Prostate gland (tissue), 2 donors: ENCODE measurements around the gene CASTOR2. TPM values are rescaled to one million over a fixed set of nuclear protein-coding genes. Genes with fewer than 3 reads are reported as not detected.

ENCODE experiments used
- DNase-seq: peaks from one replicate; pipeline ENCODE4 v3.0.0-alpha.2; 2019; ENCODE audit warnings: low spot score
- H3K27ac ChIP-seq, 2 donors: fragments of 200-600 bp; sonication (generic); 2 replicates each; pipeline ENCODE4 v1.5.1; 2017 to 2019
- H3K27me3 ChIP-seq: fragments of 200-600 bp; sonication (generic); replicated peaks from 2 replicates; pipeline ENCODE4 v1.5.1; 2019; ENCODE audit not compliant: insufficient read depth
- H3K36me3 ChIP-seq, 2 donors: fragments of 200-600 bp; sonication (generic); 1 replicate in 1 of 2; 2 replicates in 1 of 2; pipeline versions ENCODE4 v1.5.1 to v1.8.1; 2017 to 2019
- H3K4me1 ChIP-seq: fragments of 200-600 bp; sonication (generic); replicated peaks from 2 replicates; pipeline ENCODE4 v1.5.1; 2019
- H3K4me3 ChIP-seq, 2 donors: fragments of 200-600 bp; sonication (generic); 2 replicates each; pipeline ENCODE4 v1.5.1; 2017 to 2019
- H3K9me3 ChIP-seq: fragments of 200-600 bp; sonication (generic); 2 replicates; pipeline ENCODE4 v1.5.1; 2017
- CTCF ChIP-seq, 4 experiments: fragments of 200-600 bp in 2 of 4; fragments of 450-650 bp in 2 of 4; sonication (generic) in 2 of 4; IDR thresholded peaks; 1 replicate in 3 of 4; 2 replicates in 1 of 4; pipeline ENCODE4 v1.5.1; 2016 to 2019; ENCODE audit warnings: antibody characterized with exemption in 4 of 4, mild to moderate bottlenecking in 2 of 4, moderate library complexity in 2 of 4
- POLR2A ChIP-seq: fragments of 450-650 bp; IDR thresholded peaks from one replicate; pipeline ENCODE4 v1.6.1; 2016; ENCODE audit warnings: antibody characterized with exemption, mild to moderate bottlenecking
- POLR2AphosphoS5 ChIP-seq: sonication (generic); formaldehyde crosslinking; IDR thresholded peaks from one replicate; pipeline ENCODE4 v1.6.1; 2017; ENCODE audit warnings: antibody characterized with exemption
- WGBS: methylation state at CpG from one replicate; pipeline ENCODE4 v1.1.5; 2018; 5-methylcytosine and 5-hydroxymethylcytosine counted together
- intact Hi-C: fragments of 100-400 bp; cut with DNase I; formaldehyde crosslinking; loops from one replicate; pipeline ENCODE4 v1.14.2; 2022
- total RNA-seq, 2 donors: library from RNA; depleted of rRNA; stranded (reverse); fragments of >200 nt; gene quantifications; one replicate each; pipeline ENCODE4 v1.1.0, GENCODE V29; 2016

The CASTOR2 gene
- total RNA-seq, 2 donors from 2014 or later, result 19.9 to 45.9 TPM

- no peak overlapping the region for H3K4me3 ChIP-seq
- H3K27ac ChIP-seq, result no peak overlapping the region
- H3K36me3 ChIP-seq, result no peaks in the 10 kb centered on the region
- no peak for TF ChIP-seq POLR2AphosphoS5
- no peak for DNase-seq
- H3K9me3 ChIP-seq, result no peaks in the 10 kb centered on the region
- no peaks in the 10 kb centered on the region for H3K27me3 ChIP-seq
- intact Hi-C loops, result no loop called here
- WGBS, result 77% methylated on average over 10 of the region's 10 CpGs
- H3K4me1 ChIP-seq, result no peaks in the 10 kb centered on the region
These were observed 74.7 kb downstream of the CASTOR2 start for GRCh38 chr7:75039166-75039565.

- H3K27me3 ChIP-seq, result no peaks in the 10 kb centered on the region
- no peaks in the 10 kb centered on the region for H3K4me1 ChIP-seq
- no peaks in the 10 kb centered on the region for H3K9me3 ChIP-seq
- 78% methylated on average over 11 of the region's 11 CpGs for WGBS
- no peaks in the 10 kb centered on the region for H3K36me3 ChIP-seq
- TF ChIP-seq CTCF (IDR thresholded peaks at IDR 0.05) (no peak), POLR2AphosphoS5 (no peak)
- H3K27ac ChIP-seq, result no peak overlapping the region
- intact Hi-C loops, result no loop called here
- no peak for DNase-seq
- H3K4me3 ChIP-seq, result no peak overlapping the region
These were observed 75.2 kb downstream of the CASTOR2 start for GRCh38 chr7:75039709-75040108.

GRCh38 chr7:75040512-75040911 lies 76.0 kb downstream of the CASTOR2 start:
- no peaks in the 10 kb centered on the region for H3K36me3 ChIP-seq
- no peak overlapping the region for H3K27ac ChIP-seq
- TF ChIP-seq POLR2AphosphoS5 (no peak), CTCF (IDR thresholded peaks at IDR 0.05) (no peak), POLR2A (no peak)
- no peak overlapping the region for H3K4me3 ChIP-seq
- intact Hi-C loops, result no loop called here
- no peak for DNase-seq
- 87% methylated on average over 10 of the region's 10 CpGs for WGBS
- no peaks in the 10 kb centered on the region for H3K27me3 ChIP-seq
- H3K4me1 ChIP-seq, result no peaks in the 10 kb centered on the region
- H3K9me3 ChIP-seq, result no peaks in the 10 kb centered on the region

- Histone ChIP-seq H3K27me3 (no peaks in the 10 kb centered on the region), H3K4me3 (no peak overlapping the region), H3K9me3 (no peaks in the 10 kb centered on the region), H3K36me3 (no peaks in the 10 kb centered on the region), H3K27ac (peak overlapping the region in 1 of 2 donors; percentile 31), H3K4me1 (peaks cover 6% of the 10 kb centered on the region)
- DNase-seq, result no peak
- 54% methylated on average over 19 of the region's 19 CpGs for WGBS
- intact Hi-C loops, result no loop called here
- TF ChIP-seq CTCF (IDR thresholded peaks at IDR 0.05) (no peak), POLR2A (no peak), POLR2AphosphoS5 (no peak)
These were observed 77.8 kb downstream of the CASTOR2 start for GRCh38 chr7:75042286-75042685.

DNA sequence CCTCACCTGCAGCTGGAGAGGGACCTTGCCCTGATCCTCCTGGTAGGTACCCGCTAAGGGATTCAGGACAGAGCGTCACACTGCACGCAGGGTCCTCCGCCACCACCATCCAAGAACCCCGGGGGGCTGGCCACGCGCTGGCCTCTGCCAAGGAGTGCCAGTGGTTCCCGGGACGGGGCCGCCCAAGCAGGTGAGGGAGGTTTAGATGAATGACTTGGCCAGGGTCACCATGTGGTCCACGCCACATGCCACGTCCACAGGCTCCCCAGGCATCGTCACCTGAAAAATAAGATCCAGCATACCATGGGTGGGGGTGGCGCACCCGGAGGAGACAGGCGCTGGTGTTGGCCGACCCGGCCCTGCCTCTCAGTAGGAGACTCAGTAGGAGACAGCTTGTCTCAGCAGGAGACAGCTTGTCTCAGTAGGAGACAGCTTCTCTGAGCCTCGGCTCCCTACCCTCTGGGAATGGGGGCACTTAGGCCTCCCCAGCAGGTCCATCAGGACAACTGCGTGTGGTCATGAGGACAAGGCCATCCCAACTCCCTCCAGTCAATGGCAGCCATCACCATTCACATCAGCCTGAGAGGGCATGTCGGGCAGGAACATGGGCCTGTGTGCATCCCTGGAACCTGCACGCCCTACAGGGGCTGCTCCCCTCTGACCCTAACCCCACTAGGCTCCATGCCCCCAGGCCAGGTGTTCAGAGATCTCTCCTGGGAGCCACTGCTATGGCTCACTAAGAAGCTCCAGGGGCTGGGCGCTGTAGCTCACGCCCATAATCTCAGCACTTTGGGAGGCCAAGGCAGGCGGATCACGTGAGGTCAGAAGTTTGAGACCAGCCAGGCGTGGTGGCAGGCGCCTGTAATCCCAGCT lies 78.6 kb downstream of the CASTOR2 start:
- H3K4me1 ChIP-seq, result peaks cover 6% of the 10 kb centered on the region
- intact Hi-C loops, result no loop called here
- no peak overlapping the region for H3K27ac ChIP-seq
- no peaks in the 10 kb centered on the region for H3K27me3 ChIP-seq
- no peak for DNase-seq
- no peak for TF ChIP-seq POLR2AphosphoS5
- no peak for TF ChIP-seq POLR2A
- TF ChIP-seq CTCF (IDR thresholded peaks at IDR 0.05), result no peak
- H3K36me3 ChIP-seq, result no peaks in the 10 kb centered on the region
- H3K9me3 ChIP-seq, result no peaks in the 10 kb centered on the region
- H3K4me3 ChIP-seq, result no peak overlapping the region
- WGBS, result 94% methylated on average over 27 of the region's 28 CpGs
